COLO668 (cell line): ENCODE results near the gene PPP1R9A.
A peak's percentile ranks its signal among the peaks of the same experiment; 100 is the strongest.

Experiments used
- DNase-seq: peaks from one replicate; lab custom pipeline; 2025; ENCODE audit not compliant: unreplicated experiment; lab: John Stamatoyannopoulos, UW

Gene PPP1R9A

GRCh38 chr7:94907026-94907810, at the start of gene PPP1R9A:
TSS of gene PPP1R9A (plus strand) at chr7:94907594. CDS start at chr7:94910114, 2,520 bp downstream.
- peak; percentile 71 for DNase-seq

- no peak for DNase-seq
These were observed 36.3 kb upstream of the PPP1R9A start for GRCh38 chr7:94871132-94871531.

- DNase-seq: no peak
These were observed 34.2 kb upstream of the PPP1R9A start for GRCh38 chr7:94873239-94873638.

GRCh38 chr7:94874036-94874785, 33.2 kb upstream of the PPP1R9A start:
- no peak for DNase-seq

GRCh38 chr7:94875201-94875600, 32.2 kb upstream of the PPP1R9A start:
- no peak for DNase-seq

- DNase-seq: no peak
These were observed 29.4 kb upstream of the PPP1R9A start for GRCh38 chr7:94877731-94878670.

- DNase-seq: no peak
These were observed 24.5 kb upstream of the PPP1R9A start for GRCh38 chr7:94882891-94883290.

- DNase-seq: no peak
These were observed 23.8 kb upstream of the PPP1R9A start for GRCh38 chr7:94883616-94884015.

GRCh38 chr7:94888551-94888950, 18.8 kb upstream of the PPP1R9A start:
- no peak for DNase-seq

GRCh38 chr7:94888995-94889523, 18.3 kb upstream of the PPP1R9A start:
- no peak for DNase-seq

GRCh38 chr7:94890216-94890615, 17.2 kb upstream of the PPP1R9A start:
- DNase-seq: no peak

- no peak for DNase-seq
These were observed 13.7 kb upstream of the PPP1R9A start for GRCh38 chr7:94893661-94894060.

GRCh38 chr7:94897541-94897940, 9.9 kb upstream of the PPP1R9A start:
- DNase-seq: no peak

GRCh38 chr7:94898340-94898739, 9.1 kb upstream of the PPP1R9A start:
- DNase-seq: no peak

- no peak for DNase-seq
These were observed 5.4 kb upstream of the PPP1R9A start for GRCh38 chr7:94901981-94902380.

GRCh38 chr7:94903971-94904370, 3.4 kb upstream of the PPP1R9A start:
- no peak for DNase-seq

GRCh38 chr7:94904982-94905381, 2.4 kb upstream of the PPP1R9A start:
- no peak for DNase-seq

GRCh38 chr7:94906065-94906851, 1.1 kb upstream of the PPP1R9A start:
- no peak for DNase-seq

- peak; percentile 71 for DNase-seq
These were observed 473 bp downstream of the PPP1R9A start for GRCh38 chr7:94907811-94908322.
